ENCODE data around the gene TMEM132C. TPM values are rescaled to one million over a fixed set of nuclear protein-coding genes. Genes with fewer than 3 reads are reported as not detected.

TMEM132C gene
- total and polyA plus RNA-seq, 2 of the 13 experiments (the other 11 are each of a cell fraction or from before 2014, with no cell fraction given) = not detected

GRCh38 chr12:128325646-128326045, 58.7 kb downstream of the TMEM132C start (continued):
- TF ChIP-seq, protein P1, sequence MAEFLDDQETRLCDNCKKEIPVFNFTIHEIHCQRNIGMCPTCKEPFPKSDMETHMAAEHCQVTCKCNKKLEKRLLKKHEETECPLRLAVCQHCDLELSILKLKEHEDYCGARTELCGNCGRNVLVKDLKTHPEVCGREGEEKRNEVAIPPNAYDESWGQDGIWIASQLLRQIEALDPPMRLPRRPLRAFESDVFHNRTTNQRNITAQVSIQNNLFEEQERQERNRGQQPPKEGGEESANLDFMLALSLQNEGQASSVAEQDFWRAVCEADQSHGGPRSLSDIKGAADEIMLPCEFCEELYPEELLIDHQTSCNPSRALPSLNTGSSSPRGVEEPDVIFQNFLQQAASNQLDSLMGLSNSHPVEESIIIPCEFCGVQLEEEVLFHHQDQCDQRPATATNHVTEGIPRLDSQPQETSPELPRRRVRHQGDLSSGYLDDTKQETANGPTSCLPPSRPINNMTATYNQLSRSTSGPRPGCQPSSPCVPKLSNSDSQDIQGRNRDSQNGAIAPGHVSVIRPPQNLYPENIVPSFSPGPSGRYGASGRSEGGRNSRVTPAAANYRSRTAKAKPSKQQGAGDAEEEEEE (CRISPR knock-in tag; IDR thresholded peaks at IDR 0.05; ENCODE audit: borderline replicate concordance) = no peak
- TF ChIP-seq FOXO1 (CRISPR knock-in tag; IDR thresholded peaks at IDR 0.05) (no peak), CBX5 (CRISPR knock-in tag; IDR thresholded peaks at IDR 0.05; ENCODE audit: borderline replicate concordance) (no peak), SP4 (CRISPR knock-in tag; IDR thresholded peaks at IDR 0.05) (no peak), RARG (CRISPR knock-in tag; IDR thresholded peaks at IDR 0.05; ENCODE audit: low read depth) (no peak), SIX1 (CRISPR knock-in tag; IDR thresholded peaks at IDR 0.05; ENCODE audit: borderline replicate concordance) (no peak), ZNF431 (CRISPR knock-in tag; IDR thresholded peaks at IDR 0.05; ENCODE audit: borderline replicate concordance, low read depth) (no peak)

DNA sequence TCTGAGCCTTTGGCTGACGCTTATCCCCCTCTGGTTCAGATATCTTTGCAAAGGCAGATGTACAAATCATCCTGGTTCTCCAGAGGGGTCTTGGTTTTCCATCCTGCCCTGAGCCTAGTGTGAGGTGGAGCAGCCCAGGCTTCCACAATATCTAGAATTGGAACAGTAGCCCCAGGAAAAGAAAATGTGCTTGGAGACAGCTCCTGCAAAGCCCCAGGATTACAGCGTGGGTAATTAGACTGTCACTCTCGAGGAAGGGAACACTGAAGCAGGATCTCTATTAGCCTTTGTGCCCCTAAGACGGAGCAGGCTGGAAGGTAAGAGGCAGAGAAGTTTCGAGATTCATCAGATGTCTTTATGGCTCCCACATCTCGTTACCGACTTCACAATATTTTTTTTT, 59.4 kb downstream of the TMEM132C start:
- H4K20me1 ChIP-seq (ENCODE audit: insufficient read depth, low read length) = no peaks in the 10 kb centered on the region
- H3K4me1 ChIP-seq (ENCODE audit: insufficient read depth, low read length) = no peaks in the 10 kb centered on the region
- no peak overlapping the region for H2AFZ ChIP-seq (ENCODE audit: low read length)
- no peaks in the 10 kb centered on the region for H3K79me2 ChIP-seq (ENCODE audit: insufficient read depth, low read length)
- BruUV-seq (replicated peaks) = no TSS peak
- WGBS (ENCODE audit: low lambda C conversion rate) = 0% methylated on average over 7 of the region's 7 CpGs
- FAIRE-seq (no peak), ATAC-seq (no peak), DNase-seq (ENCODE audit: low spot score) (no peak)
- no peaks in the 10 kb centered on the region; a peak in 2 of 5 replicates for H3K27me3 ChIP-seq (ENCODE audit: control insufficient read depth in 1 of 2, insufficient read depth in 2 of 2, low read length in 2 of 2)
- H3K4me3 ChIP-seq (replicated peaks in 1 of 3; ENCODE audit: insufficient read depth in 1 of 3, low read depth in 2 of 3, low read length in 3 of 3) = no peak overlapping the region
- ChIA-PET POLR2A (no interaction called here), CTCF (ENCODE audit: low intra/inter-chr PET ratio, low total read pairs) (no interaction called here)
- peaks cover 11% of the 10 kb centered on the region; the same call in 1 of the 2 replicates for H3K9me3 ChIP-seq (ENCODE audit: low read length)
- in situ Hi-C loops (cut with HindIII; ENCODE audit: extremely low pct_ligation_motif_present, low pct_unique_long_range_greater_than_20kb) (no loop called here), intact Hi-C loops (cut with micrococcal nuclease; ENCODE audit: unreplicated experiment) (no loop called here)
- H3K36me3 ChIP-seq (replicated peaks in 1 of 2; ENCODE audit: control insufficient read depth in 1 of 2, insufficient read depth in 2 of 2, low read length in 2 of 2) = no peaks in the 10 kb centered on the region
- no peak overlapping the region for H3K4me2 ChIP-seq (ENCODE audit: low read depth, low read length)
- no peak overlapping the region for H3K9ac ChIP-seq (ENCODE audit: insufficient read depth, low read depth, low read length)
- H3K27ac ChIP-seq (ENCODE audit: extremely low read length, insufficient read depth, low read length) = no peak overlapping the region
- TF ChIP-seq, protein P2, sequence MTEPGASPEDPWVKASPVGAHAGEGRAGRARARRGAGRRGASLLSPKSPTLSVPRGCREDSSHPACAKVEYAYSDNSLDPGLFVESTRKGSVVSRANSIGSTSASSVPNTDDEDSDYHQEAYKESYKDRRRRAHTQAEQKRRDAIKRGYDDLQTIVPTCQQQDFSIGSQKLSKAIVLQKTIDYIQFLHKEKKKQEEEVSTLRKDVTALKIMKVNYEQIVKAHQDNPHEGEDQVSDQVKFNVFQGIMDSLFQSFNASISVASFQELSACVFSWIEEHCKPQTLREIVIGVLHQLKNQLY (CRISPR knock-in tag; IDR thresholded peaks at IDR 0.05) = no peak
- no peak for TF ChIP-seq FOXJ3 (CRISPR knock-in tag; IDR thresholded peaks at IDR 0.05; ENCODE audit: borderline replicate concordance)
- TF ChIP-seq ZNF768 (CRISPR knock-in tag; IDR thresholded peaks at IDR 0.05) = no peak
- TF ChIP-seq ELF4 (CRISPR knock-in tag; IDR thresholded peaks at IDR 0.05; ENCODE audit: borderline replicate concordance) = no peak
- no peak for TF ChIP-seq RBFOX2 (IDR thresholded peaks at IDR 0.05; ENCODE audit: low read depth, low read length)
- TF ChIP-seq ARID4A (CRISPR knock-in tag; IDR thresholded peaks at IDR 0.05; ENCODE audit: borderline replicate concordance) = no peak
- no peak for TF ChIP-seq ZNF274 (CRISPR knock-in tag; IDR thresholded peaks at IDR 0.05)
- no peak for TF ChIP-seq ZMYM3 (CRISPR knock-in tag; IDR thresholded peaks at IDR 0.05)
- no peak for TF ChIP-seq THYN1 (CRISPR knock-in tag; IDR thresholded peaks at IDR 0.05; ENCODE audit: borderline replicate concordance, low read depth)
